HepG2 (cell line): ENCODE results near the gene HOXA7. TPM values are rescaled to one million over a fixed set of nuclear protein-coding genes. Genes with fewer than 3 reads are reported as not detected.

Experiments used
- CC2D1A ChIP-seq: sonication (generic); formaldehyde crosslinking; IDR thresholded peaks from 2 replicates; pipeline ENCODE4 v1.8.1; 2023; ENCODE audit warnings: mild to moderate bottlenecking, missing genetic modification reagents
- FOSL2 ChIP-seq: sonication (generic); formaldehyde crosslinking; IDR thresholded peaks from 2 replicates; pipeline ENCODE4 v1.4.0; 2020; ENCODE audit warnings: missing genetic modification reagents
- KDM5A ChIP-seq: fragments of 200-600 bp; sonication (generic); IDR thresholded peaks from 2 replicates; pipeline ENCODE4 v1.7.0; 2018; ENCODE audit warnings: antibody characterized with exemption, mild to moderate bottlenecking, low read length, borderline replicate concordance
- KDM6A ChIP-seq: IDR thresholded peaks from 2 replicates; pipeline ENCODE4 v1.6.1; 2016; ENCODE audit warnings: low read depth
- TAF1 ChIP-seq: sonication (generic); formaldehyde crosslinking; IDR thresholded peaks from 2 replicates; pipeline ENCODE4 v1.4.0; 2020; ENCODE audit warnings: missing genetic modification reagents
- TCF12 ChIP-seq, 2 experiments: fragments of 450-650 bp in 1 of 2; sonication (generic) in 1 of 2; formaldehyde crosslinking in 1 of 2; IDR thresholded peaks; 2 replicates each; pipeline versions ENCODE4 v1.6.1 to v1.8.0; 2017 to 2022; ENCODE audit warnings: antibody characterized with exemption in 1 of 2, mild to moderate bottlenecking in 1 of 2, missing genetic modification reagents in 1 of 2, moderate library complexity in 1 of 2
- ZFY ChIP-seq: sonication (generic); formaldehyde crosslinking; IDR thresholded peaks from 2 replicates; pipeline ENCODE4 v1.4.0; 2020; ENCODE audit warnings: missing genetic modification reagents
- ZNF256 ChIP-seq: sonication (generic); formaldehyde crosslinking; conservative IDR thresholded peaks from 2 replicates; pipeline ENCODE4 v1.4.0; 2020; ENCODE audit warnings: missing genetic modification reagents
- ZNF615 ChIP-seq: sonication (generic); formaldehyde crosslinking; IDR thresholded peaks from 2 replicates; pipeline ENCODE4 v1.5.0; 2020; ENCODE audit warnings: mild to moderate bottlenecking, missing genetic modification reagents, borderline replicate concordance
- ZNF746 ChIP-seq: sonication (generic); formaldehyde crosslinking; IDR thresholded peaks from 2 replicates; pipeline ENCODE4 v1.8.0; 2022; ENCODE audit warnings: mild to moderate bottlenecking, missing genetic modification reagents
- polyA plus RNA-seq, 8 experiments: library from polyadenylated mRNA; depleted of rRNA in 3 of 8; stranded (reverse) in 7 of 8; unstranded in 1 of 8; fragments of >200 nt; fragmentation: Illumina TruSeq in 4 of 8; extraction: Trizol in 4 of 8; gene quantifications; 2 replicates each; pipeline versions ENCODE4 v1.2.1 to v1.2.3, GENCODE V29; 2011 to 2016; ENCODE audit warnings: low read depth in 4 of 8, missing spikeins in 1 of 8, mixed read lengths in 1 of 8; ENCODE audit not compliant: insufficient read depth in 1 of 8
- total RNA-seq, 5 experiments: library from RNA; depleted of rRNA; stranded (reverse); fragments of >200 nt; fragmentation: Illumina TruSeq; extraction: Trizol; gene quantifications; 2 replicates each; pipeline ENCODE4 v1.2.3, GENCODE V29; 2016; ENCODE audit warnings: low read depth in 1 of 5
- TF ChIP-seq, protein P1 (sequence below): sonication (generic); formaldehyde crosslinking; IDR thresholded peaks from 2 replicates; pipeline ENCODE4 v1.5.0; 2020; ENCODE audit warnings: missing genetic modification reagents
- TF ChIP-seq, protein P2 (sequence below): sonication (generic); formaldehyde crosslinking; IDR thresholded peaks from 2 replicates; pipeline ENCODE4 v1.8.1; 2022; ENCODE audit warnings: low read depth, mild to moderate bottlenecking, missing genetic modification reagents
- TF ChIP-seq, protein P3 (sequence below): sonication (generic); formaldehyde crosslinking; IDR thresholded peaks from 2 replicates; pipeline ENCODE4 v1.8.0; 2022; ENCODE audit warnings: missing genetic modification reagents, mild to moderate bottlenecking, moderate library complexity, borderline replicate concordance
- TF ChIP-seq, protein P4 (sequence below): IDR thresholded peaks from 2 replicates; pipeline ENCODE4 v1.6.1; 2016; ENCODE audit warnings: missing compliant biosample characterization, missing genetic modification reagents, borderline replicate concordance
- TF ChIP-seq, protein P5 (sequence below): sonication (generic); formaldehyde crosslinking; IDR thresholded peaks from 2 replicates; pipeline ENCODE4 v1.4.0; 2020; ENCODE audit warnings: mild to moderate bottlenecking, missing genetic modification reagents
- TF ChIP-seq, protein P6 (sequence below): sonication (generic); formaldehyde crosslinking; IDR thresholded peaks from 2 replicates; pipeline ENCODE4 v1.8.1; 2022; ENCODE audit warnings: mild to moderate bottlenecking, missing genetic modification reagents
- TF ChIP-seq, protein P7 (sequence below): IDR thresholded peaks from 2 replicates; pipeline ENCODE4 v1.6.1; 2016; ENCODE audit warnings: missing genetic modification reagents, missing compliant biosample characterization

The HOXA7 gene
- total and polyA plus RNA-seq, 2 of the 13 experiments (the other 11 are each of a cell fraction or from before 2014, with no cell fraction given), result 0.05 TPM; not detected in 1

DNA sequence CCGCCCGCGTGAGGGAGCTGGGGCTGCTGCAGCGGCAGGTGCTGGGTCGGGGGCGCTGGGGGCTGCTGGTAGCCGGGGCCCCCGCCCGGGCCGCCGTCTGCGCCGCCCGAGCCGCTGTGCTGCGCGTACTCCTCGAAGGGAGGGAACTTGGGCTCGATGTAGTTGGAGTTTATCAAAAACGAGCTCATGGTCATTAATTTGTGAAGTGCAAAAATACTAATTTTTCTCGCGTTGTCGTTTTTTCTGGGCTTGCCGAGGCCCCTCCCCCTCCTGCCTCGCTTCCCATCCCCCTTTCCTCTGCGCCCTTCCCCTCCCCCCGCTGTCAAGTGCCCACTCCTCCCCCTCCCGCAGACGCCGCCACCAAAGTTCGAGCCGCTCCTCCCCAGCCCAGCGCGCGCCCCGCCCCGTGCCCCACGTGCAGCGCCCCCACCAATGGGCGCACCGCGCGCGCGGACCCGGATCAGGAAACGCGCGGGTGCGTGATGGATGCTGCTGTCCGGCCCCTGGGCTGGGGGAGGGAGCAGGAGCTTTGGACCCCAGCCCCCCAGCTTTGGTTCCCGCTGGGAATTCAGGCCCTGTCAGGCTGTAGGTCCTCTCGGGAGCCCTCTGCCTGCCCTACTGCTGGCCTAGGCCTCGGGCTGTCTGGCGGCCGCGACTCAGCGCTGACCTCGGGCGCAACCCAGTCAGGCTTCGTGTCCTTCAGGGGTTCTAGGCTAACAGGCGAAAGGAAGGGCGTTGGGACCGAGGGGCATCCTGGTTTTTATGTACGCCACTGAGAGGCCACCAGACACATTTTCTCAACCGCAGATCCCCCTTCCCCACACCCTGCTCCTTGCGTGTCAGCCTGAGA, 25.7 kb downstream of the HOXA7 start, which contains the start of gene HOXA4 (continued):
- TF ChIP-seq ZNF746 (CRISPR knock-in tag), result peak; percentile 68; the same call in 1 of the 2 replicates
- peak; percentile 54; the same call in 1 of the 2 replicates for TF ChIP-seq KDM5A
- TF ChIP-seq KDM6A, result no peak
- TF ChIP-seq, protein P1, sequence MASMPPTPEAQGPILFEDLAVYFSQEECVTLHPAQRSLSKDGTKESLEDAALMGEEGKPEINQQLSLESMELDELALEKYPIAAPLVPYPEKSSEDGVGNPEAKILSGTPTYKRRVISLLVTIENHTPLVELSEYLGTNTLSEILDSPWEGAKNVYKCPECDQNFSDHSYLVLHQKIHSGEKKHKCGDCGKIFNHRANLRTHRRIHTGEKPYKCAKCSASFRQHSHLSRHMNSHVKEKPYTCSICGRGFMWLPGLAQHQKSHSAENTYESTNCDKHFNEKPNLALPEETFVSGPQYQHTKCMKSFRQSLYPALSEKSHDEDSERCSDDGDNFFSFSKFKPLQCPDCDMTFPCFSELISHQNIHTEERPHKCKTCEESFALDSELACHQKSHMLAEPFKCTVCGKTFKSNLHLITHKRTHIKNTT (CRISPR knock-in tag), result no peak
- TF ChIP-seq, protein P2, sequence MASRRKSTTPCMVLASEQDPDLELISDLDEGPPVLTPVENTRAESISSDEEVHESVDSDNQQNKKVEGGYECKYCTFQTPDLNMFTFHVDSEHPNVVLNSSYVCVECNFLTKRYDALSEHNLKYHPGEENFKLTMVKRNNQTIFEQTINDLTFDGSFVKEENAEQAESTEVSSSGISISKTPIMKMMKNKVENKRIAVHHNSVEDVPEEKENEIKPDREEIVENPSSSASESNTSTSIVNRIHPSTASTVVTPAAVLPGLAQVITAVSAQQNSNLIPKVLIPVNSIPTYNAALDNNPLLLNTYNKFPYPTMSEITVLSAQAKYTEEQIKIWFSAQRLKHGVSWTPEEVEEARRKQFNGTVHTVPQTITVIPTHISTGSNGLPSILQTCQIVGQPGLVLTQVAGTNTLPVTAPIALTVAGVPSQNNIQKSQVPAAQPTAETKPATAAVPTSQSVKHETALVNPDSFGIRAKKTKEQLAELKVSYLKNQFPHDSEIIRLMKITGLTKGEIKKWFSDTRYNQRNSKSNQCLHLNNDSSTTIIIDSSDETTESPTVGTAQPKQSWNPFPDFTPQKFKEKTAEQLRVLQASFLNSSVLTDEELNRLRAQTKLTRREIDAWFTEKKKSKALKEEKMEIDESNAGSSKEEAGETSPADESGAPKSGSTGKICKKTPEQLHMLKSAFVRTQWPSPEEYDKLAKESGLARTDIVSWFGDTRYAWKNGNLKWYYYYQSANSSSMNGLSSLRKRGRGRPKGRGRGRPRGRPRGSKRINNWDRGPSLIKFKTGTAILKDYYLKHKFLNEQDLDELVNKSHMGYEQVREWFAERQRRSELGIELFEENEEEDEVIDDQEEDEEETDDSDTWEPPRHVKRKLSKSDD (CRISPR knock-in tag), result peak; percentile 73
- no peak for TF ChIP-seq ZNF256
- TF ChIP-seq, protein P3, sequence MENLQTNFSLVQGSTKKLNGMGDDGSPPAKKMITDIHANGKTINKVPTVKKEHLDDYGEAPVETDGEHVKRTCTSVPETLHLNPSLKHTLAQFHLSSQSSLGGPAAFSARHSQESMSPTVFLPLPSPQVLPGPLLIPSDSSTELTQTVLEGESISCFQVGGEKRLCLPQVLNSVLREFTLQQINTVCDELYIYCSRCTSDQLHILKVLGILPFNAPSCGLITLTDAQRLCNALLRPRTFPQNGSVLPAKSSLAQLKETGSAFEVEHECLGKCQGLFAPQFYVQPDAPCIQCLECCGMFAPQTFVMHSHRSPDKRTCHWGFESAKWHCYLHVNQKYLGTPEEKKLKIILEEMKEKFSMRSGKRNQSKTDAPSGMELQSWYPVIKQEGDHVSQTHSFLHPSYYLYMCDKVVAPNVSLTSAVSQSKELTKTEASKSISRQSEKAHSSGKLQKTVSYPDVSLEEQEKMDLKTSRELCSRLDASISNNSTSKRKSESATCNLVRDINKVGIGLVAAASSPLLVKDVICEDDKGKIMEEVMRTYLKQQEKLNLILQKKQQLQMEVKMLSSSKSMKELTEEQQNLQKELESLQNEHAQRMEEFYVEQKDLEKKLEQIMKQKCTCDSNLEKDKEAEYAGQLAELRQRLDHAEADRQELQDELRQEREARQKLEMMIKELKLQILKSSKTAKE (CRISPR knock-in tag), result peak; percentile 72
- TF ChIP-seq, protein P4, sequence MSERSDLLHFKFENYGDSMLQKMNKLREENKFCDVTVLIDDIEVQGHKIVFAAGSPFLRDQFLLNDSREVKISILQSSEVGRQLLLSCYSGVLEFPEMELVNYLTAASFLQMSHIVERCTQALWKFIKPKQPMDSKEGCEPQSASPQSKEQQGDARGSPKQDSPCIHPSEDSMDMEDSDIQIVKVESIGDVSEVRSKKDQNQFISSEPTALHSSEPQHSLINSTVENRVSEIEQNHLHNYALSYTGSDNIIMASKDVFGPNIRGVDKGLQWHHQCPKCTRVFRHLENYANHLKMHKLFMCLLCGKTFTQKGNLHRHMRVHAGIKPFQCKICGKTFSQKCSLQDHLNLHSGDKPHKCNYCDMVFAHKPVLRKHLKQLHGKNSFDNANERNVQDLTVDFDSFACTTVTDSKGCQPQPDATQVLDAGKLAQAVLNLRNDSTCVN (CRISPR knock-in tag), result 0 out of 2 replicates have a peak, but pooled peaks have one; percentile 19
- TF ChIP-seq, protein P5, sequence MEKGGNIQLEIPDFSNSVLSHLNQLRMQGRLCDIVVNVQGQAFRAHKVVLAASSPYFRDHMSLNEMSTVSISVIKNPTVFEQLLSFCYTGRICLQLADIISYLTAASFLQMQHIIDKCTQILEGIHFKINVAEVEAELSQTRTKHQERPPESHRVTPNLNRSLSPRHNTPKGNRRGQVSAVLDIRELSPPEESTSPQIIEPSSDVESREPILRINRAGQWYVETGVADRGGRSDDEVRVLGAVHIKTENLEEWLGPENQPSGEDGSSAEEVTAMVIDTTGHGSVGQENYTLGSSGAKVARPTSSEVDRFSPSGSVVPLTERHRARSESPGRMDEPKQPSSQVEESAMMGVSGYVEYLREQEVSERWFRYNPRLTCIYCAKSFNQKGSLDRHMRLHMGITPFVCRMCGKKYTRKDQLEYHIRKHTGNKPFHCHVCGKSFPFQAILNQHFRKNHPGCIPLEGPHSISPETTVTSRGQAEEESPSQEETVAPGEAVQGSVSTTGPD (CRISPR knock-in tag), result no peak
- no peak for TF ChIP-seq CC2D1A (CRISPR knock-in tag)
- TF ChIP-seq, protein P6, sequence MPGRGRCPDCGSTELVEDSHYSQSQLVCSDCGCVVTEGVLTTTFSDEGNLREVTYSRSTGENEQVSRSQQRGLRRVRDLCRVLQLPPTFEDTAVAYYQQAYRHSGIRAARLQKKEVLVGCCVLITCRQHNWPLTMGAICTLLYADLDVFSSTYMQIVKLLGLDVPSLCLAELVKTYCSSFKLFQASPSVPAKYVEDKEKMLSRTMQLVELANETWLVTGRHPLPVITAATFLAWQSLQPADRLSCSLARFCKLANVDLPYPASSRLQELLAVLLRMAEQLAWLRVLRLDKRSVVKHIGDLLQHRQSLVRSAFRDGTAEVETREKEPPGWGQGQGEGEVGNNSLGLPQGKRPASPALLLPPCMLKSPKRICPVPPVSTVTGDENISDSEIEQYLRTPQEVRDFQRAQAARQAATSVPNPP (CRISPR knock-in tag), result peak; percentile 56; the same call in 1 of the 2 replicates
- TF ChIP-seq, protein P7, sequence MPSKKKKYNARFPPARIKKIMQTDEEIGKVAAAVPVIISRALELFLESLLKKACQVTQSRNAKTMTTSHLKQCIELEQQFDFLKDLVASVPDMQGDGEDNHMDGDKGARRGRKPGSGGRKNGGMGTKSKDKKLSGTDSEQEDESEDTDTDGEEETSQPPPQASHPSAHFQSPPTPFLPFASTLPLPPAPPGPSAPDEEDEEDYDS, result peak; percentile 47; the same call in 1 of the 2 replicates
- peak; percentile 74 for TF ChIP-seq ZFY (CRISPR knock-in tag)
- TF ChIP-seq ZNF615 (CRISPR knock-in tag), result no peak
- TF ChIP-seq TAF1 (CRISPR knock-in tag), result peak; percentile 75
- no peak for TF ChIP-seq FOSL2
- no peak for TF ChIP-seq TCF12 (IDR thresholded peaks at IDR 0.05)
- 0 out of 2 replicates have a peak, but pooled peaks have one; percentile 19 for TF ChIP-seq TCF12 (CRISPR knock-in tag; IDR thresholded peaks at IDR 0.05)
